HG03175 (cell line): Measurements from ENCODE around the gene UBAC1.
"Not testable (repeated sequence)": the region's sequence is repeated elsewhere in the genome, so short reads cannot be mapped to it uniquely, and the experiment has no call there.

Source experiments
- ATAC-seq: cut with Tn5 transposase; IDR thresholded peaks from one replicate; pipeline ENCODE4 v1.9.1; 2021; ENCODE audit warnings: mild to moderate bottlenecking, moderate library complexity; ENCODE audit not compliant: unreplicated experiment

The UBAC1 gene

GRCh38 chr9:135944444-135945252 lies 16.5 kb downstream of the UBAC1 start:
- no peak for ATAC-seq

GRCh38 chr9:135943604-135944003 lies 17.6 kb downstream of the UBAC1 start:
- ATAC-seq = not testable (repeated sequence)

DNA sequence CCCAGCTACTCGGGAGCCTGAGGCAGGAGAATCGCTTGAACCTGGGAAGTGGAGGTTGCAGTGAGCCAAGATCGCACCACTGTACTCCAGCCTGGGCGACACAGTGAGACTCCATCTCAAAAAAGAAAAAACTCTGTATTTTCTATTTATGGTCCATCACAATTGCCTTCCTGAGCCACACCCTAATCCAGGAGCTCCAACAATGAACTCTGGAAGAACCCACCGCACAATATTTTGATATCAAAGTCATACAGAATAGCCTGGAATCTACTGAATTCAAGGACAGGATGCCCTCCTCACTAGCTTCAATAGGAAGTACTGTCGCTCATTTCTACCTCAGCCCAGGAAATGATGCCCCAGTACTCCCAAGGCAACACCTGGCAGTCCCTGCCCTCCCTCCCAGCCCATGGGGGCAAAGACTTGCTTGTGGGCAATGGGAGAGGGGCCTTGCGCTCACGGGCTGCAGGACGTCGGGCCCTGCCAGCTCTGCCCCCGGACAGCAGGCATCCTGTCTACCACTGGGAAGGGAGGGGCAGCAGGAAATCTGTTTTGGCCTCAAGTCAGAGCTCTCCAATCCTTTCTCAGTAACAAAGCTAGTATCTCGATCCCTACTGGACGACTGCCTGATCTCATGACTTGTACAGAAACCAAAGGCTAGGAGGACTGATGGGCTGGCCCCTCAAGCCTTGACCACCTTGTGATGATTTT lies 19.7 kb downstream of the UBAC1 start:
- ATAC-seq = no peak

GRCh38 chr9:135939351-135940265 lies 21.6 kb downstream of the UBAC1 start:
- no peak for ATAC-seq

DNA sequence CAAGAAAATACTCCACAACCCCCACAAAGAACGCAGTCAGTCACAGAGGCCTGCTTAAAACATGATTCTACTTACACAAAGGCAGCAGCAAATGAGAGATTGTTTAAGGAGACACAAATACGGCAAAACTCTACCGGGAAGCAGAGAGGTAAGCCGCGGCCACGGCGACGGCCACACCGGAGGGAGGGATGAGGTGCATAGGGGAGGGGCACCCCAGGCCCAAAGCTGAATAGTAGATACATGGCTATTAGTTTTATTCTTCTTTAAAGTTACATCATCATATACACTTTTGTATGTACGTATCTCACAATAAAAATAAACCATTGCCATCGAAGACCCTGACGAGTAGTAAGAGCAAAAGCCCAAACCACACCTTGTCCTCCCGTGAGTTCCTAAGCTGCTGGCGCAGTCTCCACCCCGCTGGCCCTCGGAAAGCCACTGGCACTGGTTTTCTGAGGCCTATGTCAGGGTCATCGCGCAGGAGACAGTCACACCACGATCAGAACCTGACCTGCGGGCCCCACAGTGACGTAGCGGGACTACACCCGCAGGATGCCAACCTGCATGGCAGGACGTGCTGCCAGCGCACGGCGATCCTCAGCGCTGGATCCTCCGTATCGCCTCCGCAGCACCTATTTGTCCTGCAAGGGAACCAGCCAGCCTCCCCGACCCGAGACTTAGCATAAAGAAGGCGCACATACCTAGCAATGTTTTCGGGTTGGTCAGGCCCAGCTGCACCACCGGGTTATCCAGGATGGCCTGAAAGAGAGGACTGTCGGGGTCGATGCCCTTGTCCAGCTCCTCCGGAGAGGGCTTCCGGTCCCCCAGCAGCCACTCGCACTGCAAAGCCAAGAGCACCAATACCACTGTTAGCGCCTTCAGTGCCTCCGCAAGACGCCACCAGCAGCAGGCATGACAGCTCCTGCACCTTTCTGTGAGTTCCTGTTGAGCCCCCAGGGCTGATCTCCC lies 23.4 kb downstream of the UBAC1 start:
- ATAC-seq = no peak

DNA sequence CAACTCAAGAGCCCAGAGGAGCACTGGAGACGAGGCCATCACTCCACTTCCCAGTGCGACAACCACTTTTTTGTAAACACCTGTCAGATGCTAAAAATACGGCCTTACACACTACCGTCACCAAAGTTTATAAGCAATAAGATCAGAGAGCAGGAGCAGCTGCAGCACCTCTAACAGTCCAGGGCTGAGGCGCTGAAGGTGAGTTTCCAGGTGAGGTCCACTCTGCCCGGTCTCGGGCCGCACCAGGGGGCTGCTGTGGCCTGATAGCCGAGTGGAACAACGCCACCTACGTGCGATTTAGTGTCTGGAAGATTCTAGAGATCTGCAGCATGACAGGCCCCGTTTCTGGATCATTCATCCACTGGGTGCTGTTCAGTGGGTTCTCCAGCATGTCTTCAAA lies 28.1 kb downstream of the UBAC1 start:
- no peak for ATAC-seq

DNA sequence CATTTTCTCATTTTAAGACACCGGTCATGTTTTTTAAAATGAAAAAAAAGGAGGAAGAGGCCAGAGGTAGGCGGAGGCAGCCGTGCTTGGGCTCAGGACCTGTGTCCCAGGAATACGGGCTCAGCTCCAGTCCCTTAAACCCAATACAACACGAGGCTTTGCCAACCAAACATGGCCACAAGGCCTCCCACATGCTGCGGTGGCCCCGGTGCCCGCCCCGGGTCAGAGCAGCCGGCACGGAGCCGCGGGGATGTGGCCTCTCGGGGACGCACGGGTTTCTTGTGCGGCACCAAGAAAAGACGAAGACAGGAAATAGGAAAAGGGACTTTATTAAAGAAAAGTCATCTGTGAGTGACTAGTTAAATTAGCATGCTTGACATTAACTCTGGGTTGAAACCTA lies 28.5 kb downstream of the UBAC1 start:
- no peak for ATAC-seq

GRCh38 chr9:135931349-135931820 lies 29.8 kb downstream of the UBAC1 start:
- no peak for ATAC-seq

DNA sequence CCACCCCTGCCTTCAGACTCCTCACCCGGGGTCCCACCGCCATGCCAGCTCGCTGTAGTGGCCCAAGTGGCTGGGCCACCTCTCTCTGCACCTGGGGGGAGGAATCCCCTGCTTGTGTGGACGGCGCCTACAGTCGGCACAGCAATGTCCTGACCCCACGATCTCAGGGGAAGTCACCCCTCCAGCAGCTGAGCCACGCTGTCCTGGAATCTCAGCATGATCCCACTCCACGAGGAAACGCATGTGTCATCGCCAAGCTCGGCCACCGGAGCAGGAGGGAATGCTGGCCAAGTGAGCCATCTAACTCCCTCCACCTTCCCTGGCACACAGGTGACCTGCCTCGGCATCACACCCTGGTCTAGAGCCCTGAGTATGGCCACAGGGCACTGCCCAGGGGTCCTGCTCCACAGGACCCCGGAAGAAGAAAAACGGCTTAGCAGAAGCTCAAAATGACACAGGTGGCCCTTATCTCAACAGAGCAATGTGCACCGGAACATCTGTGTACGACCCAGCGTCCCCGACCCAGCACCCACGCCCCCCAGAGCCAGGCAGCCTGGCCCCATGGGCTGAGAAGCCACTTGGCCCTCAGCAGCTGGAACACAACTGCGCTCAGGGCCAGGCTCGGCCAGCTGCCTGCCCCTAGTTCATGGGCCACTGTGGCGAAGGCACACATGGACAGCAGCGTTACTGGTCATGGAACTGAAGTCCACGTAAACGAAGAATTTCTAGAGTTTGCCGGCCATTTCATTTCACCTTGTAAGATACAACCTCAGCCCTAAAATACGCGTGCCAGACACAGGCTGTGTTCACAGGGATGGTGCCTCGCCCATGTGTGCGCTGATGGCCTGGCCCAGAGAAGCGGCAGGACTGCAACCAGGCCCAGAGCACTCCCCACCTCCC lies 30.5 kb downstream of the UBAC1 start:
- ATAC-seq = no peak

- ATAC-seq = no peak
Measured at GRCh38 chr9:135929656-135930445, 31.3 kb downstream of the UBAC1 start.

GRCh38 chr9:135928731-135929655 lies 32.2 kb downstream of the UBAC1 start:
- ATAC-seq = no peak

GRCh38 chr9:135928074-135928730 lies 33.0 kb downstream of the UBAC1 start:
- ATAC-seq = no peak

- ATAC-seq = no peak
Measured at GRCh38 chr9:135927195-135928013, 33.8 kb downstream of the UBAC1 start.

DNA sequence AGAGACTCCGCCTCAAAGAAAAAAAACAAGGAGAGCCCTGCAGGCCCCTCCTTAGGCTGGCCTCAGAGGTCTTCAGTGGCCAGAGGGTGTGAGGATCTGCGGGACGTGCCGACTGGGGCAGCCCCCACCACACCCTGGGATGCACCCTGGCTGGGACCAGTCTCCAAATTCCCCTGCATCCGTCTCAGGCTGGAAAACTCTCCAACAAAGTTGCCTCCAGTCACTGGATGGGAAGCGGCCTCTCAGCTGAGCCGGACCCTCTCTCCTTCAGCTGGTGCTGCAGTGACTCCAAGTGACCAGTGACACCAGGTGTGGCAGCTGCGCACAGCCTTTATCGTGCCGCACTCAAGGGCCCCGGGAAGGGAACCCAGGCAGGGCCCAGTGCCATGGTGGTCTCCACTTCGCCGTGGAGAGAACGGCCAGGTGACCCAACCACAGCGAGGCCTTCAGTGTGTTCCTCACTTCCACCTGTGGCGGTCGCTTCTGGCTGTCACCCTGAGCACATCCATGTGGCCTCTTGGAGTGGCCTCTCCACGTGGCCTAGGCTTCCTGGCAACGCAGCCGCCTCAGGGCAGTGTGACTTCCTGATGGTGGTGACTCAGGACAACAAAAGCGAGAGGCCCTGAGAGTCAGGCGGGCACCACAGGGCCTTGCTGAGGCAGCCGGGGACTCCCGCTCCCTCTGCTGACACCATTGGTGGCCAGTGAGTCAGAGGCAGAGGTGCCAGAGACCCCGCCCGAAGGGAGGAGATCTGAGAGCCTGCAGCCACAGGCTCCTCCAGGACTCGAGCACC lies 34.6 kb downstream of the UBAC1 start:
- ATAC-seq = no peak
